WTC11 (cell line): Measurements from ENCODE around the gene VEGFC.

Source experiments
- ZNF396 ChIP-seq: fragments of 250-450 bp; sonication (Bioruptor Pico); IDR thresholded peaks from 2 replicates; pipeline ENCODE4 v1.8.0; 2021; ENCODE audit warnings: mild to moderate bottlenecking, moderate library complexity, borderline replicate concordance
- TF ChIP-seq, protein P1 (sequence below): fragments of 200-600 bp; IDR thresholded peaks from 2 replicates; pipeline ENCODE4 v1.8.0; 2022; ENCODE audit warnings: antibody characterized with exemption

DNA sequence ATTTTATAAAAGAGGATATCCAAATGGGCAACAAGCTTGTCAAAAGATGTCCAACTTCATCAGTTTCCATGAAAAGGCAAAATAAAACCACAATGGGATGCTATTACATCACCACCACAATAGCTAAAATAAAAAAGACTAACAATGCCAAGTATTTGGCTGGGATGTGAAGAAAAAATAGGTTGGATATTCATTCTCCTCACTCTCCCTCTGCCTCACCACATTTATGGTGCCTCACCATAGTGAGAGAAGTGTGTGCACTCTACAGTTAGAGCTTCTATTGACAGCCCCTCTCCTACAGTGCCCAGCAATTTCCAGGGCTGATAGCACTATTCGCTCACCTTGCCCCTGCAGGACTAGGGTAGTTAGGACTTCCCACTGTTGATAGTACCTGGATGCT is 25.5 kb downstream of the VEGFC start:
- TF ChIP-seq ZNF396 (CRISPR knock-in tag), result no peak
- TF ChIP-seq, protein P1, sequence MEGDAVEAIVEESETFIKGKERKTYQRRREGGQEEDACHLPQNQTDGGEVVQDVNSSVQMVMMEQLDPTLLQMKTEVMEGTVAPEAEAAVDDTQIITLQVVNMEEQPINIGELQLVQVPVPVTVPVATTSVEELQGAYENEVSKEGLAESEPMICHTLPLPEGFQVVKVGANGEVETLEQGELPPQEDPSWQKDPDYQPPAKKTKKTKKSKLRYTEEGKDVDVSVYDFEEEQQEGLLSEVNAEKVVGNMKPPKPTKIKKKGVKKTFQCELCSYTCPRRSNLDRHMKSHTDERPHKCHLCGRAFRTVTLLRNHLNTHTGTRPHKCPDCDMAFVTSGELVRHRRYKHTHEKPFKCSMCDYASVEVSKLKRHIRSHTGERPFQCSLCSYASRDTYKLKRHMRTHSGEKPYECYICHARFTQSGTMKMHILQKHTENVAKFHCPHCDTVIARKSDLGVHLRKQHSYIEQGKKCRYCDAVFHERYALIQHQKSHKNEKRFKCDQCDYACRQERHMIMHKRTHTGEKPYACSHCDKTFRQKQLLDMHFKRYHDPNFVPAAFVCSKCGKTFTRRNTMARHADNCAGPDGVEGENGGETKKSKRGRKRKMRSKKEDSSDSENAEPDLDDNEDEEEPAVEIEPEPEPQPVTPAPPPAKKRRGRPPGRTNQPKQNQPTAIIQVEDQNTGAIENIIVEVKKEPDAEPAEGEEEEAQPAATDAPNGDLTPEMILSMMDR, result no peak
